Pancreas (tissue), 10 donors: ENCODE data around the gene UVRAG. TPM values are rescaled to one million over a fixed set of nuclear protein-coding genes. Genes with fewer than 3 reads are reported as not detected.
A peak's percentile ranks its signal among the peaks of the same experiment; 100 is the strongest.

ENCODE experiments used
- ATAC-seq, 4 donors: fragments of 200-7000 bp; cut with Tn5 transposase; one replicate each; pipeline versions ENCODE4 v1.8.0 to v1.9.1; 2020; ENCODE audit warnings: mild to moderate bottlenecking in 4 of 4, moderate library complexity in 4 of 4
- DNase-seq, 6 donors: peaks; one replicate each; pipeline ENCODE4 v3.0.0-alpha.2; 2020
- FAIRE-seq: peaks from 2 replicates; lab custom pipeline; 2012; peaks lifted over from hg19 to GRCh38; lab: Jason Lieb, UNC
- H3K27ac ChIP-seq, 4 donors: fragments of 200-600 bp; sonication (generic); 1 replicate in 3 of 4; 2 replicates in 1 of 4; pipeline versions ENCODE4 v1.5.0 to v1.8.0; 2020
- H3K27me3 ChIP-seq, 4 donors: fragments of 200-600 bp; one replicate each; pipeline ENCODE4 v1.8.0; 2021
- H3K36me3 ChIP-seq, 3 donors: fragments of 200-600 bp; sonication (generic) in 1 of 3; one replicate each; pipeline versions ENCODE4 v1.5.0 to v1.8.0; 2020 to 2021
- H3K4me1 ChIP-seq, 3 donors: fragments of 200-600 bp; one replicate each; pipeline ENCODE4 v1.8.0; 2021
- H3K4me3 ChIP-seq, 4 donors: fragments of 200-600 bp; sonication (generic) in 2 of 4; one replicate each; pipeline versions ENCODE4 v1.5.0 to v1.8.0; 2020 to 2021
- H3K9me3 ChIP-seq, 4 donors: fragments of 200-600 bp; one replicate each; pipeline ENCODE4 v1.8.0; 2021
- WGBS, 2 donors: extraction: QIAGEN DNeasy Blood & Tissue Kit; methylation state at CpG; one replicate each; pipeline ENCODE4 v1.1.7; 2013; 5-methylcytosine and 5-hydroxymethylcytosine counted together
- intact Hi-C, 3 donors: fragments of 100-400 bp; cut with DNase I; formaldehyde crosslinking; loops; one replicate each; pipeline versions ENCODE4 v1.11.1 to v1.14.2; 2022
- polyA plus RNA-seq, 2 donors: library from polyadenylated mRNA; stranded (reverse); fragments of 200-250 nt; gene quantifications; one replicate each; pipeline ENCODE4 v1.2.3, GENCODE V29; 2013
- total RNA-seq, 6 donors: library from RNA; stranded (reverse); fragmentation: NEBNext Ultra II Directional in 4 of 6; extraction: Animal tissue kit (Norgen Biotek cat#: 25700) in 4 of 6; gene quantifications; one replicate each; pipeline versions ENCODE4 v1.2.1 to v1.2.4, GENCODE V29; 2021 to 2023
- TF ChIP-seq, protein P1 (sequence below), 4 donors: fragments of 200-600 bp; sonication (generic) in 3 of 4; IDR thresholded peaks; one replicate each; pipeline versions ENCODE4 v1.5.0 to v1.8.0; 2021; ENCODE audit warnings: antibody characterized with exemption in 4 of 4
- donor health status: healthy with polysubstance abuse.
- donor health status: DM: no; HTN: no; CAD: no; lungs with moderate emphysema.
- donor health status: DM: no; HTN: no; CAD: no.
- donor health status: control.
- donor health status: control.
- donor health status: Bipolar disorder and iron deficiency.
- donor health status: DM: yes; HTN: yes; CAD: no.
- donor health status: DM: no; HTN: no; CAD: no.
- donor health status: DM: no; HTN: no; CAD: no.
- donor health status: DM: yes; HTN: yes; CAD: no.

The UVRAG gene
- total and polyA plus RNA-seq, 8 donors, result 3.3 to 17.2 (median 7.6) TPM

DNA sequence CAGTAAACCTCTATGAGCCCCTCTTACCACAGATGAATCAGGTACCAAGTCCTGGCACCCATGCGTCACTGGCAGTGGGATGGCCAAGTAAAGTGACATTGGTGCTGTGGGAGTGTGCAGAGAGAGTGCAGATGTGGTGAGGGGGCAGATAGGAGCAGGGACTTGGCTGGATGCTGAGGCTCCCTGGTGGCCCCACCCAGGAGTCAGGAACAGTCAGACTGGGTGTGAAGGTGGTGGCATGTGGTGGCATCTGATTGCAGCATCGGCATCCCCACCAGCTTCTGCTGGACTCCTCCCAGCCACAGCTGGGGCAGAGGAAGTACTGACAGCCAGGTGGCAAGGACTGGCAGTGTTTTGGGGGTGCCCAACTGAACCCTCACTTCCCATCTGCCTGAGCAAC, 35.0 kb upstream of the UVRAG start:
- TF ChIP-seq, protein P1, sequence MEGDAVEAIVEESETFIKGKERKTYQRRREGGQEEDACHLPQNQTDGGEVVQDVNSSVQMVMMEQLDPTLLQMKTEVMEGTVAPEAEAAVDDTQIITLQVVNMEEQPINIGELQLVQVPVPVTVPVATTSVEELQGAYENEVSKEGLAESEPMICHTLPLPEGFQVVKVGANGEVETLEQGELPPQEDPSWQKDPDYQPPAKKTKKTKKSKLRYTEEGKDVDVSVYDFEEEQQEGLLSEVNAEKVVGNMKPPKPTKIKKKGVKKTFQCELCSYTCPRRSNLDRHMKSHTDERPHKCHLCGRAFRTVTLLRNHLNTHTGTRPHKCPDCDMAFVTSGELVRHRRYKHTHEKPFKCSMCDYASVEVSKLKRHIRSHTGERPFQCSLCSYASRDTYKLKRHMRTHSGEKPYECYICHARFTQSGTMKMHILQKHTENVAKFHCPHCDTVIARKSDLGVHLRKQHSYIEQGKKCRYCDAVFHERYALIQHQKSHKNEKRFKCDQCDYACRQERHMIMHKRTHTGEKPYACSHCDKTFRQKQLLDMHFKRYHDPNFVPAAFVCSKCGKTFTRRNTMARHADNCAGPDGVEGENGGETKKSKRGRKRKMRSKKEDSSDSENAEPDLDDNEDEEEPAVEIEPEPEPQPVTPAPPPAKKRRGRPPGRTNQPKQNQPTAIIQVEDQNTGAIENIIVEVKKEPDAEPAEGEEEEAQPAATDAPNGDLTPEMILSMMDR (IDR thresholded peaks at IDR 0.05), result no peak
- H3K27ac ChIP-seq, result no peak overlapping the region
- no peaks in the 10 kb centered on the region for H3K36me3 ChIP-seq
- intact Hi-C loops, result no loop called here
- H3K4me3 ChIP-seq, result no peak overlapping the region
- DNase-seq (peak in 1 of 6 donors; percentile 30), ATAC-seq (no peak), FAIRE-seq (no peak)
- H3K9me3 ChIP-seq, result no peaks in the 10 kb centered on the region
- 86 to 95% methylated on average over 2 of the region's 2 CpGs for WGBS, 2 donors
- no peaks in the 10 kb centered on the region for H3K4me1 ChIP-seq
- H3K27me3 ChIP-seq, result no peaks in the 10 kb centered on the region

DNA sequence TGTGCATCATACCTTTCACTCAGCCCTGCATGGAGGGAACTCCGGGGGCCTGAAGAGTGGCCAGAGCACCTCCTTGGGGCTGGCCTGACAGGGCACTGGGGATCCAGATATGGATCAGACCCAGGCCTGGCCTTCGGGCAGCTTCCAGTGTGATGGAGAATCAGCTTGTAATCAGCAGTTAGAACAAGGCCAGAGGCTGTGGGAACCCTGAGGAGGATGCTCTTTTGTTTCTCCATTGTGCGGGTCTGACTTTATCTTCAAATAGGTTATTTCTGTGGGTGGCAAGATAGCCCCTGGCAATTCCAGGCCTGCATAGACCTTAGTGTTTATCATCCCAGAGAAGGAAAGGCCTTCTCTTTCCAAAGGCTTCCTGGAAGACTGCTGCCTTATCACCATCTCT, 34.1 kb upstream of the UVRAG start:
- H3K4me3 ChIP-seq, result no peak overlapping the region
- H3K27me3 ChIP-seq, result no peaks in the 10 kb centered on the region
- TF ChIP-seq, protein P1 (IDR thresholded peaks at IDR 0.05), result no peak
- no peak overlapping the region for H3K27ac ChIP-seq
- no peaks in the 10 kb centered on the region for H3K36me3 ChIP-seq
- ATAC-seq, result no peak
- no peaks in the 10 kb centered on the region for H3K4me1 ChIP-seq
- intact Hi-C loops, result no loop called here
- 86 to 89% methylated on average over 3 of the region's 3 CpGs for WGBS, 2 donors
- peak in 1 of 6 donors; percentile 22 for DNase-seq
- no peak for FAIRE-seq
- H3K9me3 ChIP-seq, result no peaks in the 10 kb centered on the region

DNA sequence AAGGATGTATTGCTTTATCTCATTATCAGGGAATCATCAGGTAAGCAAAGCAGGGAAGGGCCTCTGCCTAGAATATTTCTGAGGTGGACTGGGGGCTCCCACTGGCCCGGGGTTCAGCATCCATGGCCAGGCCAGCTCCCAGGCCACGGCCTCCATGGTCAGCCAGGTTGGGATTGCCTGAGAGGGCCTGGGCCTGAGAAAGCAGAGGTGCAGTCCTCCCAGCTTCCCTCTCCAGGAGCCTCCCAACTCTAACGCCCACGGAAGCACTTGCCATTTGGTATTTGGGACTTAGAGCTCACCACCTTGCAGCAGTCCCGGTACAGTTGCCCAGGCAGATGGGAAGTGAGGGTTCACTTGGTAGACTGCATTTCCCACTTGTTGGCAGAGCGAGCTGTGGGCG, 33.7 kb upstream of the UVRAG start:
- TF ChIP-seq, protein P1 (IDR thresholded peaks at IDR 0.05), result no peak
- Histone ChIP-seq H3K27me3 (no peaks in the 10 kb centered on the region), H3K27ac (no peak overlapping the region), H3K36me3 (no peaks in the 10 kb centered on the region), H3K9me3 (no peaks in the 10 kb centered on the region), H3K4me1 (peaks cover 0 to 3% (median 0%) of the 10 kb centered on the region in 3 donors), H3K4me3 (no peak overlapping the region)
- no peak for ATAC-seq
- DNase-seq, result peak in 1 of 6 donors; percentile 26
- FAIRE-seq, result no peak
- WGBS, 2 donors, result 96 to 97% methylated on average over 7 of the region's 7 CpGs
- intact Hi-C loops, result no loop called here

DNA sequence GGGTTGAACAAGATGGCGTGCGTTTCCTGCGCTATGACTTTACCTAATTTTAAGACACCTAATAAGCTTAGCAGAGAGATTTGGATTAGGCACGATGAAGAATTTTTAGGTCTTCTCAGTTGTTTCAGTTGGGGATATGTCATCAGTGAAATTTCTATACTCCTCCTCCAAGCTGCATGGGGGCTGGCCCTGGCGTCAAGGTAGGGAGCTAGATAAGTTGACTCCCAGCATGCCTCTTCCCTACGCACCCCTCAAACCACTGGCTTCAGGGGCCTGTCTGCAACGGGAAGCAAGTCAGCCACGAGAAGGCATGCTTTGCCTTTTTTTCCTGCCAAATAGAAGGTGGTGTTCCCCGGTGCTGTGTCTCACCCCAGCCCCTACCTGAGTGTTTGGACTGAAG, 33.2 kb upstream of the UVRAG start:
- Histone ChIP-seq H3K4me1 (peaks cover 0 to 3% (median 0%) of the 10 kb centered on the region in 3 donors), H3K27me3 (no peaks in the 10 kb centered on the region), H3K27ac (no peak overlapping the region), H3K4me3 (no peak overlapping the region), H3K9me3 (no peaks in the 10 kb centered on the region), H3K36me3 (no peaks in the 10 kb centered on the region)
- intact Hi-C loops, result no loop called here
- peak in 1 of 6 donors; percentile 6 for DNase-seq
- FAIRE-seq, result no peak
- 95% methylated on average over 9 of the region's 9 CpGs for WGBS, 2 donors
- TF ChIP-seq, protein P1 (IDR thresholded peaks at IDR 0.05), result no peak
- no peak for ATAC-seq

DNA sequence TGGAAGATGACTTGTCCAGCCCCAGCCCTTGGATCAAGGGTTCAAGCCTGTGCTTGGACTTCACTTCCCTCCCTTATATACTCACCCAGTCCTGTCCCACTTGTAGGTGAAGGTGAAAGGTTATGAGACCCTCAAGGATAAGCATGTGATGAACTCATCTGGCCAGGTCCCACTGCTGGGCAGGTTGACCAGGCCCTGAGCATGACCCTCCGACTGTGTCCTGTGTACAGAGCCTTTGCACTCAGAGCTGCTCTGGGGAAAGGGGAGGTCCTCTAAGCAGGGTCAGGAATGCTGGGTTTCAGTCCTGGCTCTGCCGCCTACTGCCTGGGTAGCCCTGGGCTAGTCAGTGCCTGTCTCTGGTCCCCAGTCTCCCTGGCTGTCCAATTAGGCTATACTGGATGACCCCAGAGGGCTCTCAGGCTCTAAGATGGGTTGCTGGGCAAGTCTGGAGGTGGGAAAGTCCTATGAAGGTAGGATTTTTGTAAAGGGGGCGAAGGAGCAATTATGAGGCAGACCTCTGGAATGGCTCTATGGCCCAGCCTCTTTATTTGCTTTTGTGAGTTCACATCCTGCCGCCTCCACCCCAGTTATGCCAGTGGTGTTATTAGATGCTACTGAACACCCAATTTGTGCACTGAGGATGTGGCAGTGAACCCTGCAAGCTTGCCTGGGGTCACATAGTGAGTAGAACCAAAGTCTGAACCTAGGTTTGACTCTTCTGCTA, 32.3 kb upstream of the UVRAG start:
- no peak overlapping the region for H3K4me3 ChIP-seq
- H3K27ac ChIP-seq, result no peak overlapping the region
- FAIRE-seq (no peak), DNase-seq (peak in 1 of 6 donors; percentile 31), ATAC-seq (no peak)
- intact Hi-C loops, result no loop called here
- no peaks in the 10 kb centered on the region for H3K27me3 ChIP-seq
- H3K36me3 ChIP-seq, result no peaks in the 10 kb centered on the region
- TF ChIP-seq, protein P1 (IDR thresholded peaks at IDR 0.05), result no peak
- peaks cover 0 to 3% (median 0%) of the 10 kb centered on the region in 3 donors for H3K4me1 ChIP-seq
- 96 to 99% methylated on average over 4 of the region's 4 CpGs for WGBS, 2 donors
- H3K9me3 ChIP-seq, result no peaks in the 10 kb centered on the region
